GM23248 (cell line): ENCODE measurements around the gene EDC3.

ENCODE experiments used
- EZH2 ChIP-seq: fragments of 200-600 bp; sonication (generic); IDR thresholded peaks from 2 replicates; pipeline ENCODE4 v1.6.1; 2018; ENCODE audit warnings: antibody characterized with exemption, mild to moderate bottlenecking; ENCODE audit not compliant: insufficient read depth, poor library complexity, severe bottlenecking
- EZH2phosphoT487 ChIP-seq: fragments of 200-600 bp; sonication (generic); IDR thresholded peaks from 2 replicates; pipeline ENCODE4 v1.6.1; 2018; ENCODE audit warnings: antibody characterized with exemption, moderate library complexity, mild to moderate bottlenecking, low read depth; ENCODE audit not compliant: insufficient read depth

GRCh38 chr15:74648051-74648842, 47.6 kb downstream of the EDC3 start:
- TF ChIP-seq EZH2: no peak
- no peak for TF ChIP-seq EZH2phosphoT487
